ENCODE measurements around the gene RIMBP2.

RIMBP2 gene

GRCh38 chr12:130455161-130455560 is 260.9 kb downstream of the RIMBP2 start:
- no peak for DNase-seq

GRCh38 chr12:130454296-130454695 is 261.8 kb downstream of the RIMBP2 start:
- no peak for DNase-seq

GRCh38 chr12:130452546-130452945 is 263.6 kb downstream of the RIMBP2 start:
- DNase-seq = no peak

DNA sequence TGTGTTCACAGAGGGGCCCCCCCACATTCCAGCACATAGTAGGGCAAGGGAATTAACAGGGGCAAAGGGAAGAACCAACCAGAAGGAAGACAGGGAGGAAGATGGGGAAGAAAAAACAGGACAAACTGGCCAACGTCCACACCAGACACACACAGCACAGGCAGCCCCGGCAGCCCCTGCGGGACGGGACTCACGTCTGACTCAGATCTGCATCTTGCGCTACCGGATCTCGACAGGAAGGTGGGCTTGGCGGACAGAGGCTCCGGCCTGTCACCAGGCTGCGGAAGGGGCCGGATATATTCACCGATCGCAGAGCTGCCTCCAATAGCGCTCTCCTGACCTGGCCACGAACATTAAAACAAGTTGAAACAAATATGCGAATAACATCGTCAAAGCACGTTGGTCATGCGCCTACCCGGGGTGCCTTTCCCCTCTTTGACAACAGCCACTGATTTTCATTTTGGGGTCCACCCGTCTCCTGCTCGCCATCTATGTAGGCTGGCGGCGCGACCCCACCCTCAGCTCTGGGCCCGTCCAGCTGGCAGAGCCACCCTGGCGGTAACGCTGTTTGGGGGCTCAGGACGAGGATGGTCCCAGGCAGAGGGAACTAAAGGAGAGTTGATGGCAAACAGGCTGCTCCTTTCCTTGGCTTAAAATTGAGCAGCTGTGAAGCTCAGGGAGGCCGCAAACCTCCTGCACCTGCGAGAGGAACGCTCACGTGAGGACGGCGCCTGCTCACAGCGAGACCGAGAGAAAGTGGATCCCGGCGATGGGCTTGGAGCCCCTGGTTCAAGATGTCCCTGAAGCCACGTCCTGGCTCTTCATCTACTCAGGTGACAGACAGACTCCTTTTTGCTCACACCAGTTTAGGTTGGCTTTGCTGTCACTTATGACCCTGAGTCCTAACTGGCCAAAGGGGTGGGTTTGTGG is 264.8 kb downstream of the RIMBP2 start:
- DNase-seq = no peak

DNA sequence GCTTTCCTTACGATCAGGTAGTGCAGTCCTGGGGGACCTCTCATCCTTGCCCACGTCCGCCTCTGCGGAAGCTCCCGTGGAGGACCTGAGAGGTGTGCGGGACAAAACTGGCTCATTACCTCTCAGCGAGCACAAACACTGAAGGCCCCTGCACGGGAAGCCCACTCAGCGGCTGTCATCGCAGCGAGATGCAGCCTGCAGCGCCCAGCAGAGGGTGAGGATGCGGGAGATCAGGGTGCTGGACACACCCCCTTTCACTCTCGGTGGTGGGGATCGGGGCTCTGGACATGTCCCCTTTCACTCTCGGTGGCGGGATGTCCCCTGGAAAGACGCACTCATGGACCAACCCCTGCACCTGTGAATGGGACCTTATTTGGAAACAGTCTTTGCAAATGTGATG is 266.8 kb downstream of the RIMBP2 start:
- no peak for DNase-seq

- DNase-seq = no peak
Measured at GRCh38 chr12:130448044-130448821, 267.9 kb downstream of the RIMBP2 start.

- DNase-seq = no peak
Measured at GRCh38 chr12:130447655-130447965, 268.5 kb downstream of the RIMBP2 start.

DNA sequence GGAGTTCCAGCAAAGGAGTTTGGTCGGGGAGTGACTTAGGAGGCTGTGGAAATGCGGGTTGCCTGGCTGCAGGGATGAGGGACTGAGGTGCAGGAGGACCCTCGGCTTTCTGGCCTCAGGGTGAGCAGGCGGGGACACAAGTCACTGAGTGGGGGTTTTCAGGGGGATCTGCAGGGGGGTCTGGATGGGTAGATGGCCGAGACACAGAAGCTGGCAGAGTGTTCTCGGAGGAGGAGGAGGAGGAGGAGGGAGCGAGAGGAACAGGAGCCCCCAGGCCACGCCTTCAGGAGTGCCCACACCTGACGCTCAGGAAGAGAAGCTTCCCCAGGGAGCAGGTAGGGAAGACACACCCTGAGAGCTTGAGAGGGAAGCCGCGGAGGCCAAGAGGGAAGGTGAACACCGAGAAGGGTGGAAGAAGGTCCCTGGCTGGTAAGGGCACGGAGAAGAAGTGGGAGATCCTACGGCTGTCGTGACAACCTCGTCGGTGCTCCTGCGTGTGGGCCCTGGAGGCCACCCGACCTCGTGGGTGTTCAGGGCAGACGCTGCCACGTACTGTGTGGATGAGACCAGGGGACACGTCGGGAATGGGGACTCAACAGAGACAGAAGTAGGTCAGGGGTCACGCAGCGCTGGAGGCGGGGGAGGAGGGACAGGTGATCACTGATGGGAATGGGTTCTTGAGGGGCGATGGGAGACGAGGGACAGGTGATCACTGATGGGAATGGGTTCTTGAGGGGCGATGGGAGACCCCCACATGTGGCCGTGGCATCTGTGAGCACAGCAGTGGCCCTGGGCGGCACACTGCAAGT is 269.0 kb downstream of the RIMBP2 start:
- no peak for DNase-seq

DNA sequence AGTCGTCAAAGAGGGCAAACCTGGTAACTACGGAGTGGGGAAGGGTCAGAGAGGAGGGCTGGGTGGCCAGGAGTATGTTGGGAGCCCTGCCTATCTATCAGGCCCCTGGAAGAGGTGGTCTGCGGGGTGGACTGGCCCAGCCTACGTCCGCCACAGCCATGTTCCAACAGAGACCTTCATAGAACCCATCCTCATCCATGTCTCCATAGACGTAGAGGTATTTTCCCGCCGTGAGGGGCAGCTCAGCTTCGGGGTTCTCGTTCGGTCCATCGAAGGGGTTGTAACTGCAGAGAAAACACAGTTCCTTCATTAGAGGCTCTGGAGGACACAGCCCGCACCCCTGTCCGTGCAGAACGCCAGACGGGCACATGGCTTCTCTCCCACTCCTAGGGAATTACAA is 271.1 kb downstream of the RIMBP2 start:
- no peak for DNase-seq

DNA sequence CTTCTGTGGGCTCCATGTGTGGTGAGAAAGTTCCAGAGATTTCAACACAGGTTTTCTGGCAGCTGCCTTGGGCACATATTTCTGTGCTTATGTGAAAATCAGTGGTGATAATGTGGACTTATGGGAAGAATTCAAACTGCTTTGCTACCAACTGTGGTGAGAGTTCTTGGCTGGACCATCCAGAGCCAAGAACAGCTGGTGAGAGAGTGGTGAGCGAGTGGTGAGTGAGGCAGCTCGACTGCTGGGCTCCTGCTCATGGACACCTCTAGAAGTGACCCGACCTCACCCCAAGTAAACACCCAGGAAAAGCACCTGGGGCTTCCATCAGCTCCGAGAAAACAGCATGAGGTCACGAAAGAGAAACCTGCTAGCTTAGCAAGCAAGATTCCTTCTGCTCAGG is 272.0 kb downstream of the RIMBP2 start:
- no peak for DNase-seq

- DNase-seq = no peak
Measured at GRCh38 chr12:130441771-130442760, 274.0 kb downstream of the RIMBP2 start.

DNA sequence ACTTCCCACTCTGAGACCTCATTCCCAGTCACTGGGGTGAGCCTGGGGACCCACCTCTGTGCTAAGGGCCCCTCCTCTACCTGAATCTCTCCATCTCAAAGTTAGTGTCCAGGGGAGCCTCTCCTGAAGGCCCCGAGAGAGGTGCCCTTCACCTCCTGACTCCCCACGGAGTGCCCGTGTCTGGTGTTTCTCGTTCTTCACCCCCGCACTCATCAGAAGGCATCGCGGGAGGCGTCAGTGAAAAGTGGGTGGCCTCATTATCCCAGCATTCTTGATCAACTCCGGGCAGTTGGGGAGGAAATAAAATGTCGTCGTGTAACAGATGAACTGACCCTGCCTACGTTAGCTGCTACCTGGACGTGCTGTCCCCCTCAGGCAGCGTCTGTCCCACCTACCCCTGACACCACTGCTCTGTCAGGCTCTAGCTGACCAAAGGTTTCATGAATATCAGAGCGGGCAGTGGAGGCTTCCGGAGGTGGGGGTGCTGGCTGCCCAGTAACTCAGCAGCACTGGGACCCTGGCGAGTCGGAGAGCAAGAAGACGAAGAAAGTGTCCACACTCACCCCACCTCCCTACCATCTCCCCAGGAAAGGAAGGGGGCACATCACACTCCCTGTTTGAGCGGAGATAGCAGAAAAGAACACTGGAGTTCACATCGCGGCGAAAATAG is 275.6 kb downstream of the RIMBP2 start:
- DNase-seq = no peak

DNA sequence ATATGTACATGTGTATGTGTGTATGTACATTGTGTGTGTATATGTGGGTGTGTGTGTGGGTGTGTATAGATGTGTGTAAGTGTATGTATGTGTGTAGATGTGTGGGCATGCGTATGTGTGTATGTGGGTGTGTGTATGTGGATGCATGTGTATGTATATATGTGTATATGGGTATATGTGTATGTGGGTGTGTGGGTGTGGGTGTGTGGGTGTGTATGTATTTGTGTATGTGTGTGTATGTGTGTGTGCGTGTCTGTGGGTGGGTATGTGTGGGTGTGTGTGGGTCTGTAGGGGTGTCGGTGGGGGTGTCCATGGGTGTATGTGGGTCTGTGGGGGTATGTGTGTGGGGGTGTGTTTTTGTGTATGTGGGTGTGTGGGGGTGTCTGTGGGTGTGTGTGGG is 276.8 kb downstream of the RIMBP2 start:
- DNase-seq = no peak

GRCh38 chr12:130438711-130439110 is 277.4 kb downstream of the RIMBP2 start:
- DNase-seq = no peak

- DNase-seq = no peak
Measured at GRCh38 chr12:130438243-130438620, 277.9 kb downstream of the RIMBP2 start.

DNA sequence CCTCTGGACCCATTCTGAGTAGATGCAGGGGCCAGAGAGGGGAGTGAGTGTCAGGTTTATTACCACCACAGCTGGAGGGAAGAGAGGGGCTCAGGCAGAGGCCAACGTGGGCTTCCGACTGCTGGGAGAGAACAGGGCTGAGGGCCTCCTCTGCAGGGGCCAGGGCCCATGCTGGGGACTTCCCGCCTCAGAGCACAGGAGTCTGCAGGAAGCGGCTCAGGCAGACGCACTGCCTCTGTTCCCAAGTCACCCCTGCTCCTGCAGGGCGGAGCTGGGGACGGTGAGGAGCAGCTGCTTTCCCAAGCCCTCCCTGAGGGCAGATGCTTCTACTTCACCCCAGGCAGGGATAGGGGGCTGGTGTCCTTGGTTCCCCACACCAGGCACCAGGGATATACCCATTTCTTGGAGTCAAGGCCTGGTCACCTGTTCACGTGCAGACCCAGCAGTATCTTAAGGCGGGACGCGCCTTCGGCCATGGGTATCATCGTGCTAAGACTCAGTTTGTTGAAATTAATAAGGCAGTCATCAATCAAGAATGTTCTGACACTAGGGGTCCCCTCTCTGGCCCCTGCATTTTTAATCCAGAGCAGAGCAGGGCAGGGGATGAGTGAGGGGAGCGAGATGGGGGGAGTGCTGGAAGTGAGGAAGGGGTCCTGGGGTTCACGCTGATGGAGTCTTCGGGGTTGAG is 278.4 kb downstream of the RIMBP2 start:
- no peak for DNase-seq

GRCh38 chr12:130436741-130437501 is 279.2 kb downstream of the RIMBP2 start:
- DNase-seq = no peak

DNA sequence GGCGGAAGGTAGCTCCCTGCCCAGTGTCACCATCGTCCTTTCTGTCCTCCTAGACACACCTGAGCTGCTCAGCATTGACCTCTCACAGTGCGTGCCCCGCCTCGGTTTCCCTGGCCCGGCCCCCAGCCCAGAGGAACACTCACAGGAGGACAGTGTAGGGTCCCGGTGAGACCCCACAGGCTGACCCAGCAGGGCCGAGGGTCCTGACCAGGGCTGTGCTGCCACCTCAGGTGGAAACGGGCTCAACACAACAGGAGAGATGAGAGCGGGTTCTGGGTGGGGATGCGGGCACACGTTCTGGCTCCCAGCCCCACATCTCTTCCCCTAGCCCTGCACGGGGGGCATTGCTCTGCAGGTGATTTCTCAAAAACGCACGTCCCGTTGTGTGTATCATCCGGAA is 280.3 kb downstream of the RIMBP2 start:
- DNase-seq = no peak

GRCh38 chr12:130435331-130435730 is 280.8 kb downstream of the RIMBP2 start:
- DNase-seq = no peak

DNA sequence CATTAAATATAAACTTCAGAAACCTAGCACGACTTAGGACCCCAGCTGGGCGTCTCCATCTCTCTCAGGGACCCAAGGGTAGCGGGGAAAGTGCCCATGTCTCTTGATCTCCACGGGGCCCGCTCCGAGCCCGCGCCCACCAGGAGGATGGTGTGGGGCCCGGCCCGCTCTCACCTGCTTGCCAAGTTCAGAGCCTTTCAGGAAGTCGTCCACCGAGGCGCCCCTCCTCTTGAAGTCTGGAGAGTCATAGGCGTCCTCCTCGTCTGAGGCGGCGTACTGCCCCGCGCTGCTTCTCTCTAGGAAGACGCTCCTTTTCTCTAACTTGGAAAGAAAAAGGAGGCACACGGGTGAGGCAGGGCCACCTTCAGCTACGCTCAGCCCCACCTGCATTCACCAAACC is 281.5 kb downstream of the RIMBP2 start:
- no peak for DNase-seq
